Measurements from ENCODE around the gene MRPL37.

DNA sequence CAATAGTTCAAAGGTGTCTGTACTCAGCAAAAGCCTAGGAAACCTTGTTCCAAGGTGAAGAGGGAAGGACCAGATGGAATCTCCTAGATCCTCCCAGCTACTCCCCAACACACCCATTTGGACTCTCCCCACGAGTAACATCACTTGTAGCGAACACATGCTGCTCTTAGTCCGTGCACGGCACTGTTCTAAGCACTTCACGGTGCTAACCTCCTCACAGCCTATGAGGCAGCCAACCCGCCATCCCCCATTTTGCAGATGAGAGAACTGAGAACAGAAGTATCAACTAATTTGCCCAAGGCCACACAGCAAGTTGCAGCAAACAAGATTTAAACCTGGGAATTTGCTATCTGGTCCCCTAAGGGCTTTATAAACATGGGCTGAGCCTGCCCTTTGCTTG, 24.3 kb downstream of the MRPL37 start:
- TF ChIP-seq POLR2A (IDR thresholded peaks at IDR 0.05) (no peak), EP300 (IDR thresholded peaks at IDR 0.05) (no peak), POLR2AphosphoS5 (IDR thresholded peaks at IDR 0.05) (no peak)
- TF ChIP-seq, protein P1, sequence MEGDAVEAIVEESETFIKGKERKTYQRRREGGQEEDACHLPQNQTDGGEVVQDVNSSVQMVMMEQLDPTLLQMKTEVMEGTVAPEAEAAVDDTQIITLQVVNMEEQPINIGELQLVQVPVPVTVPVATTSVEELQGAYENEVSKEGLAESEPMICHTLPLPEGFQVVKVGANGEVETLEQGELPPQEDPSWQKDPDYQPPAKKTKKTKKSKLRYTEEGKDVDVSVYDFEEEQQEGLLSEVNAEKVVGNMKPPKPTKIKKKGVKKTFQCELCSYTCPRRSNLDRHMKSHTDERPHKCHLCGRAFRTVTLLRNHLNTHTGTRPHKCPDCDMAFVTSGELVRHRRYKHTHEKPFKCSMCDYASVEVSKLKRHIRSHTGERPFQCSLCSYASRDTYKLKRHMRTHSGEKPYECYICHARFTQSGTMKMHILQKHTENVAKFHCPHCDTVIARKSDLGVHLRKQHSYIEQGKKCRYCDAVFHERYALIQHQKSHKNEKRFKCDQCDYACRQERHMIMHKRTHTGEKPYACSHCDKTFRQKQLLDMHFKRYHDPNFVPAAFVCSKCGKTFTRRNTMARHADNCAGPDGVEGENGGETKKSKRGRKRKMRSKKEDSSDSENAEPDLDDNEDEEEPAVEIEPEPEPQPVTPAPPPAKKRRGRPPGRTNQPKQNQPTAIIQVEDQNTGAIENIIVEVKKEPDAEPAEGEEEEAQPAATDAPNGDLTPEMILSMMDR (IDR thresholded peaks at IDR 0.05): no peak

All from suprapubic skin (tissue), 4 donors.